Stimulated activated CD4-positive, alpha-beta T cell treated with anti-CD3 and anti-CD28 coated beads, Interleukin-15, amount 100 ng/mL, for 1 hour (primary cell): ENCODE measurements around the gene SMG6.

ENCODE experiments used
- DNase-seq, 2 donors: peaks; one replicate each; pipeline ENCODE4 v3.0.0-alpha.2; 2020; ENCODE audit warnings: low read depth in 1 of 2, low spot score in 1 of 2

The SMG6 gene

DNA sequence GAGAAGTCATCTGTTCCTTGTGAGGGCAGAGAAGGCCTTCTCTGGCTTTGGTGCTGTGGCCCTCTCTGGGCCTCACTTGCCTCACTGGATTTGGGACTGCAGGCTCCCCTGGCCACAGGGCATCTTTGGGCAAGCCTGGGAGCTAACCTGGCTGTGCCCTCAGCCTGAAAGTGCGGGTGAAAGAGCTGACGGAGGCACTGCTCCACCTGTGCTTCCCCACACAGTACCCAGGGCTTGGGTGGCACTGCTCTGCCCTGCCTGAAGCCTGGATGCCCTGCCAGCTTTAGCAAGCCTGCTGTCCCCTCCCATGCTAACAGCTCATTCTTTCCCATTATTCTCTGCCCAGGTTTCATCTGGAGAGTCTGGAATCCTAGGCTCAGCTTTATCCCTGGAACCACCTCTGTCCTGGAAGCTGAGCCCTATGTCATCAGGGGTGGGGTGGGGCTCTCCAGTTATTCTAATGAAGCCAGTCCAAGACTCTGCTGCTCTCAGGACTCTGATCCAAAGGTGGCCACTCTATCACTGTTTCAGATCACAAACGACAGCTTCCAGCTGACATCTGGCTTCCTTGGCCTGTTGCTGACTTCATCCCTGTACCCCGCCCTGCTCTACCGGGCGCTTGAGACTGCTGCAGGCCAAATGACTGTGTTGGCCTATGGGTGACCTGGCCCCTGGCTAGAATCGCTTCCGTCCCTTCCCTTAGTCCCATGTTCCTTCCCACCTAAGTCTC is 219.4 kb downstream of the SMG6 start:
- DNase-seq = no peak

DNA sequence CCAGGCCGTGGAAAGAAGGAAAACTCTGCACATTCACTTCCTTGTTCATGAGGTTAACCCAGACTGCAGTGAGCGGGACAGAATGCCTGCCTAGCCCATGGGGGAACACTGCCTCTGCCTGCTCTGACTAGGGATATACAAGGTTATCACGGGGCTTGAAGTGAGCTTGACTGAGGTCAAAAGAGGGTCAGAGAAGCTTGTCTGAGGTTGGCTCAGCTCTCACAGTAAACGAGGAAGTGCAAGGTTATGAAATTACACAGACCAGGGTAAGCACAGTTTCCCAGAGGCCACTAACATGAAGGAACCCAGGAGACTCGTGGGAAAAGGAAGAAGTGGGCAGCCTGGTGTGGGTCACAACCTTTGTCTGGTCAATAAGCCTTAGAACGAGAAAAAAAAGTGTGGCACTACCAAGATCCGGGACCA is 220.0 kb downstream of the SMG6 start:
- no peak for DNase-seq

DNA sequence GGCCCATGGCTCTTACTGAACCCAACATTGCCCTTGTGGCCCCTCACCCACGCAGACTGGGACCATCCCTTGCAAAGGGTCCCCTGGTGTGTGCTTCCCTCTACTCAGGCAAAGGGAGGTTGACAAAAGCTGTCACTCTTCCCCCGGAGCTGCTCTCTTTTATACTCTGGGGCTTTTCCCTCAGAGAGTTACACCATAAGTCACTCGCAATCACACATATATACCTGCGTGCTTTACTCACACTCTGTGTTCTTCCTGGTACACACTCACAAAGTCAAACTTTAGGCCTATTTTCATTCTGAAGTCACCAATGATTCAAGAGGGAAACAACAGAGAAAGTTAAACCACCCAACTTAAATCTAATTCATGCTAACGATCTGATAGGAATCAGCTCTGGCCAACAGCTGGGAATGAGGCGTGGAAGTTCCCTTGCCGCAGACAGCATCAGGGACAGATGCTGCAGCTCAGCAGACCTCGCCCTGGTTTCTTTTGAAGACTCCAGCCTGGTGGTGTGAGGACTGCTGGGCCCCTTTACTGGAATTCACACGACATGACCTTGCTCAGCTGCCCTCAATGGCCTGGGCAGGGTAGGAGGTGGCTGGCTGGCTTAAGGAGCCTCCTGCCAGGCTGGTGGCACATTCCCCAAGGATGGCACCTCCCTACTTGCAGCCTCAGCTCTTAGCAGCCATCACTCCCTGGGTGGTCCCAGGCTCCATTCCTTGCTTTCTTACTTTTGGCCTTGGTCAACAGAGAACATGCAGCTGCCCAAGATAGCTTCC is 221.4 kb downstream of the SMG6 start:
- DNase-seq = no peak

DNA sequence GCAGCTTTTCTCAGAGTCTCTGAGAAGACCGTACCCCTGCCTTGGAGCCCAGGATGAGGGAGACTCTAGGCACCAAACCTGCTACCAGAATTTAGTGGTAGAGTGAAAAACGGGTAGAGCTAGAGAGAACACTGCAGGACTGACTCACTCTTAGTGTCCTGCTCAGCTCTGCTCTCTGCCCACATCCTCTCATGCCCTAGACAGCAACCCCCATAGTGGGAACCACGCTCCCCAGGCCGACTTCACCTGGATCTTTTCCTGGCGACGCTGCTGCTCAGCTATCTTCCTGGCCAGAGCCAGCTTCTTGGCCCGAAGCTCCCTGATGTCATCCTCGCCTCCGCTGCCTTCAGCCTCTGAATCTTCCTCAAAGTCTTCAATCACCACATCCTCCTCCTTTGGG is 222.0 kb downstream of the SMG6 start:
- no peak for DNase-seq

DNA sequence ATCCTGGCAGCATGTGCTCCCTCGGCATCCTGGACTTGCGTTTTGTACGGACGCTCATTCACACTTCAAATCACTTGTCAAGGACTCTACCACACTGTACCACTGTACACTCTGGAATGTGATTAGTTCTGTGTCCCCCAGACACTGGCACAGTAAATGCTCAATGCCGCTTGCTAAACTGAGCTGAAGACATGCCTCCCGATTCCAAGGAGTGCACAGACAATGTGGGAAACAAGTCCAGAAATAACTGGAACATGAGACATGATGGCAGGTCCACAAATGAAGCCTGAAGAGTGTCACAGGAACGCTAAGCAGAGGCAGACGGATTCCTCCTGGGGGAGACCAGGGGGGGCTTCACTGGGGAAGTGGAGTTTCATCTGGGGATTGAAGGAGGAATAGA is 226.5 kb downstream of the SMG6 start:
- no peak for DNase-seq

DNA sequence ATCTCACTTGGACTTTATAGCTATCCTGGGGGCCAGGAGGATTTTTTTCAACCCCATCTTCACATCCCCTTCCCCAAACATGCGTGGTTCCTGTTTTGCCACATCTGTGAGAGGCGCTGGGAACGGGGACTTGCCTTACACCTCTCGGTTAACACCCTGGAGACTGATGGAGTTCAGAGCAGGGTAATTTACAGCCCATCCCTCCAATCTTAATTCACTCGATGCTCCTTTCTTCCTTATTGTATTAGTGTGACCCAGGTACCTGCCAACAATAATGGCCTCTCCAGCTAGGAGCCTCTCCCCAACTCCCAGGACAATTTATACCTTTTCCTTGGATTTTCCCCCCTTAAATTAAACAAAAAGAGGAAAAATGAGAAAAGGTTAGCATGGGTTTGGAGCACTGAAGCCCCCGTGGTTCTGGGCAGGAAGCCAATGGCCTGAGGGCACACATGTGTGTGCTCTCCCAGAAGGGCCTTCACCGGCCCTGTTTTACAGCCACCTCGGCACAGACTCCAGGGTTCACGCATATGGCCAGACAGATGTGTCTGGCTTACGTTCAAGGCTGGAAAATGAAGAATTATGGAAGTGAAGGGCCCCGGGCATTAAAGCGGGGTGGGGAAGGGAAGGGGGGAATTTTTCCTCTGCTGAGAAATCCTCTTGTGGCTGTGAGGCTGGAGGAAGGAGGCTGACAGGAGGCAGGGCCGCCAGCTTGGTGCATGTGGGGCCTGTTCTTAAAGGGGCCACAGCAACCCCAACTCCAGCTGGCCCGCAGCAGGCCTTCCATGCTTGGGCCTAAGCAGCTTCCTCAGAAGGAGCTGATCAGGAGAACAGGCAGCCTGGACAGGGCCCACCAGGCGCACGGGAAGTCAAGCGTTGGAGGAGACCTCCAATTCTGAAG is 227.2 kb downstream of the SMG6 start:
- DNase-seq = no peak

DNA sequence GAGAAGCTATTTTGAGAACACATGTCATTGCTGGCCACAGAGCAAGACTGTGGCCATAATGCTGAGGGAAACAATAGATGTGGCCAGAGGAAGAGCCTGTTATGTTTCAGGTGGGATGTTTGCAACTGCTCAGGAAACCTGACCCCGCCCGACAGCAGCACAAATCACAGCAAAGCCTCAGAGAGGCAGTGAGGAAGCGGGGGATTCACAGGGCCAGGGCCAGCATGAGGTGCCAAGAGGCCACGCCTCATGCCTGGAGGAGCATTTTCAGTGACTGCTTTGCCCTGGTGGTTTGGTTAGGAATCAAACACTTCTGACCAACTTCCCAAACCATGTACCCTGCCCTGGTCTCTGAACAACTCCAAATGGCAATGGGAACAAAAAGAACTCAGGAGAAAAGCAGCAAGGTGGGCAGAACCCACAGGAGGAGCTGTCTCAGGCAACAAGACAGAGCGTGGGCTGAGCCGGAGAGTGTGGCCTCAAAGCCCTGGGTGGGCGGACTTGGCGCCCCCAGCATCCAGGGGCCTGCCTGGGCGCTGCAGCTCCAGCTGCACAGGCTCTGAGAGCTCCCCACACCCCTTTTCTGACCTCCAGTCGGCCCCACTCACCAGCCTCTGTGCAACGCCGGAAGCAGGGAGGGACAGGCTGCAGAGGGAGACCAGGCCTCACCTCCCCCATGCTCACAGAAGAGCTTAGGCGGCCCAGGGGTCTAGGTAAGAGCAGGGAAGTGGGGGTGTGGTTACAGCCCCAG is 228.1 kb downstream of the SMG6 start:
- DNase-seq = no peak

DNA sequence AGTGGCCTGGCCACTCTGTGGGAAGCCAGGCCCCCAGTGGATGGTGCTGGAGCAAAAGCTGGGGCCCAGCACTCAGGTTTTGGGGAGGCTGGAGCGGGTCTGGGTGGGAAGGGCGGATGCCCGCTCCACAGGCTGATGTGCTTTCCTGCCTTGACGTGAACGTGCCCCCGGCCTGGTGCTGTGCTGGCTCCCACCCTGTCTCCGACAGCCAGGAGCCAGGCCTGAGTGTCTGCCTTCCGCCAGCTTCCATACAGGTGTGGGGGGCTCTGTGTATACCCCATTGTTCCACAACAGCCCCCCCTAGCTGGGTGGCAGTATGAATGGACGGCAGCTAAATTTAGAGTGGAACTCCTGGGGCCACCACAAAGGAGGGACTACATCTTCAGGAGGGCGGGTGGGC is 228.7 kb downstream of the SMG6 start:
- no peak for DNase-seq

DNA sequence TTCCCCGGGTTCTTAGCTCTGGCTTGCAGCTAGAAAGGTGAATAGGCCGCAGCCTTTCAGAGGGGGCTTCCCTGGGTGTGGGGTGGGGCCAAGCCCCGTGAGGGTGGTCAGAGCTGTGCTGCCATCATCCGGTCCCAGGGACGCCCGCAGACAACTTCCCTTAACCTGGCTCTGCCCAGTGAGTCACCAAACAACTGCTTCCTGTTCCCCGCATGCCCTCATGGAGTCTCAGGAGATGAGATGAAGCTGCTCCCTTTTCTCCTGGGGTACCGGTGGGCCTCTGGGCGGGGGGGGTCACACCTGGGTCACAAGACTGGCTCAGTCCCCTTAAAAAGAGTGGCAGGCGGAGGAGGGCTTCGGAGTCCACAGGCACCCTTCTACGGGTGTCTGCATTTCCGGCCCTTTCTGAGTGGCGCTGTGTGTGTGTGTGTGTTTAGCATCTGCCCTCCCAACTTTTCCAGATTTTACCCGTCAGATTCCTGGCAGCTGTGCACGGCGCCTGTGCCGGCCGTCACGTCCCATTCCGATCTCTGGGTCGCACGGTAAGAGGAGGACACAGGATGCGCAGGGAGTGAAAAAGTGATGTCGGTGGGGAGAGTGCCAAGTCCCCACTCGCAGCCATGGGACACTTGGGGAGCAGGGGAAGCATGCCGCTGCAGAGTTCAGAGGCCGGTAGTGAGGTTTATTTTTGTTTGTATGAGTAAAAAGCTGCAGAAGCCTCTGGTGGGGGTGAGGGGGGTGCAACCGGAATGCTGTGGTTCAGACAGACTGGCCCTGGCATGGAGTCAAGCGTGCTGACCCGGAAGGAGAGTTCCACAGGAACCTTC is 231.9 kb downstream of the SMG6 start:
- DNase-seq = no peak

DNA sequence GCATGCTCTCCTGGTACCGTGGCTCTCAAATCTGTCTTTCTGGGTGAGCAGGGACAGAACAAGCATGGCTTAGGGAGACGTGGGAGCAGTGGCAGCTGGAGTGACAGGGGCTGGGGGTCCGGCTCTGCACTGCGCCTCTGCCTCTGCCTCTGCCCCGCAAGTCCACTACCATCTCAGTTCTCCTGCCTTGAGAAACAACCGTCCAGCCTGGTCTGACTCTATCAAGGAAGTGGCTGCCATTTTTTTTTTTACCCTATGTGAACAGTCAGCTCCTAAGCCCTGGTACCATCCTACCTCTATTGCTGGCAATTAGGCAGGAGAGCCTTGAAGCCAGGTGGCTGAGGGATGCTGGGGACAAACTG is 232.6 kb downstream of the SMG6 start:
- DNase-seq = no peak

DNA sequence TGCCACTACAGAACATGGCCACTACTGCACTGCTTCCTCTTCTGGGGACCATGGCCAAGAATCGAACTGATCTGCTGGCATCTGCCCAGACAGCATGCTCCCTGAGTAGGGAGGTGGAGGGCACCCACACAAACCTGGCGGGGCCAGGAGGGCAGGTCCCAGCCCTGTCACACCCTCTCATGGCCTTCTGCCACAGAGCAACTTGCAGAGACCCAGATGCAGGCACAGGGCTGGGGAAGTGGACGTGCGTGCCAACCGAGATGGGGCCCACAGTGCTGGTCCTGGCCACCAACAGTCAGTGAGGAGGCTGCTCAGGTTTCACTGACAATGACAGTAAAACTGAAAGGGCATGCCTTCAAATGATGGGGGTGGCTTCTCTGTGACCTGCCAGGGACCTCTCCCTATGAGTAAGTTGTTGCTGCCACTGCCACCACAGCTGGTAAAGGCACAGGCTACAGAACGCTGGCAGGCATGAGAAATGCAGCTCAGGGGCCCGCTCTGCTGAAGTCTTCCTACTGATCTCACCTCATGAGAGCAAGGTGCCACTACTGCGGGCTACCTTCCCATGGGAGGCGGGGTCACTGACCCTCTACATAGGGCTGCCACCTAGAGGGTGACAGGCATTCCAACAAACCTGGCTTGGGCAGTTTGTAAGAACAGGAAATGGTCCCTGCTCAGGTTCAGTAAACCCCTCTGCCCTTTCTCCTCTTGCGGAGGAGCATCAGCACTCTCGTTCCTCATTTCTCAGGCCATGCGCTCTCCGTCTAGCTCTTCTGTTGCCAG is 233.2 kb downstream of the SMG6 start:
- no peak for DNase-seq

DNA sequence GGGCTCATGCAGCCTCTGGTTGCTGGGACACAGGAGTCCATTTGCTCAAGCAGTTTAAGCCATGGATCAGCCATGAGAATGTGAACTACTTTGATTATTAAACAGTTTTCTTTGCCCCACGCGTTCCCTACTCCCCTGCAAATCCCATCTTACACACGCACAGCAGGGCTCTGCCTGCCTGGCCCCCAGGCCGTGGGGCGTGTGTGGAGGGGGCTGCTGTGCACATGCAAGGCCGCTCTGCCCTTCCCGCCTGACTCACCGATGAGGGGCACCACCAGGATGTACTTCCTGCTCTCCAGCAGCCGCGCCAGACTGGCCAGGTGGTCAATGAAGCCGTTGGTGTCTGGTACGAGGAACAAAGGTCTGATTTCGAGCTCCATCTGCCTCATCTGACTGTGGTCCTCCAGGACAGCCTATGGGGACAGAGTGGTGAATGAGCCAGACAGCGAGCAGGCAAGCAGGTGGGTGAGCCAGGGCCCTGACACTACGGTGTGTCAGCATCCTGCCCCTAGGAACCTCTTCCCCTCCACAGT is 235.0 kb downstream of the SMG6 start:
- no peak for DNase-seq

DNA sequence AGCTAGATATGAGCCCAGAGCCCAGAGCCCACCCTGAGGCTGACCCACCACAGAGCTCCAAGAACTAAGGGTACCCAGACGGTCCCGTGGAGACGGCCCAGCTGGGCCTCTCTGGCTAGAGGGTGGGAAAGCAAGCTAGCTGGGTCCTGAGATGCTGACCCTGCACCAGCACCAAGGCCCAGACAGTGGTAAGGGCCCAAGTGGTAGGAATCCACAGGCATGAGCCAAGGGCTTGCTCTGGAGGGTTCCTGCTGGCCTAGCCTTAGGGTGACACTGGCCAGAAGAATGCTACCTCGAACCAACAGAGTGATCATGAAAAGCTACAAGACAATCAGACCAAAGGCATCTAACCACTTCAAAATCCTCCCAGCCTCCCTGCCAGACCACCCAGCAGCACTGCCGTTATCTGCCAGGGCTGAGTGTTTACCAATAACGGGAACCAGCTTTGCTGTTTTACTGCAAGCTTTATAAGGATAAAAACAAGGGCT is 235.5 kb downstream of the SMG6 start:
- DNase-seq = no peak

DNA sequence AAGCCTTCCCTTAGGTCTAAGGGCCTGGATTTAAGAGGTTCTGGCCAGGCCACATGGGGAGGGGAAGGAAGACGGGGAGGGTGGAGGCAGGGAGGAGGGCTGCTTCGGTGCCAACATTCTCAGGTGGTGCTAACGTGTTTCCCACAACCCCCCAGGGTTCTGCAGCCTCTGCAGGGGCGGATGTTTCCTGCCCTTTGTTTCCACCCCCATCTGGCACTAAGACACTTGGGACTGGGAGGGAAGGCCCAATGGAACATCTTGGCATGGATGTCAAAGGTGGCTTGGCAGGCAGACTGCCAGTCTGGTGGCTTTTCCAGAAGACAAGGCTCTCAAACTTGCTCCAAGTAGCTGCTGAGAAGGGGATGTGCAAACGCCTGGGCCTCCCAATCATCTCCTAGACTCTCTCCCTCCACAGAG is 236.0 kb downstream of the SMG6 start:
- DNase-seq = no peak

DNA sequence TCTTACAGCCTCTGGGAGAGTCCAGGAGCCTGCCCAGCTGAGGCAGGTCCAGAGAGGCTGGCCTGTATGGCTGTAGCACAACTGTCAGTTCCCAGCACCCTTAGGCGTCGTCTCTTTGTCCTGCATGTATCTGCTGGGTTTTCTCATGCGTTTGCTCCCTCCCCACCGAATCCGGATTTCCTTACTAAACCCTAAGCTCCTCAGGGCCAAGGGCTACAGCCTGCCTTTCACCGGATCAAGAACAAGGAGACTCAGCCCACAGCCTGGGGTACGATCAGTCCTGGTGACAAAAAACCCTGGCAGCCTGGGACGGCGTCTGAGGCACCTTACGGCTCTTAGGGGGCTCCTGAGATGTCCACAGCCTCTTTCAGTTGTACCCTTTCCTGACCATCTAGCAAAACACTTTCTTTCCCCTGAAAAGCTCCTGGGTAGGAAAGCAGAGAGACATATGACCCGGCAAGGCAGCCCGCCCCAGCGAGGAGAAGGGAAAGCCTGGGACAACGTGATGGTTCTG is 236.5 kb downstream of the SMG6 start:
- no peak for DNase-seq

DNA sequence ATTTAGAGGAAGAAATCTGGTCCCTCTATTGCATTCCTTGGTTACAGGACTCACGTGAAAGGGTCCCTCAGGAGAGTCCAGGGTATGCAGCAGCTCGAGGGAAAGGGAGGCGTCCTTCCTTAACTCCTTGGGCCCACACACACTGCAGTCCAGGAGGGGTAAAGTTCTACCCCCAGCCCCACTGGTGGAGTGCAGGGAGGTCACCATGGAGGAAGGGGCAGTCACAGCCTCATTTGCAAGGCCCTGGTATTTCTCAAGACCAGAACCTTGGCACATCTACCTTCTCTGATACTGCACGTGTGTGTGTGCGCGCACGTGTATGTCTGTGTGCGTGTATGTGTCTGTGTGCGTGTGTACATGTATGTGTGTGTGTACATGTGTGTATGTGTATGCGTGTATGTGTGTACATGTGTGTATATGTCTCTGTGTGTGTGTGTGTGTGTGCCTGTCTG is 237.6 kb downstream of the SMG6 start:
- no peak for DNase-seq

DNA sequence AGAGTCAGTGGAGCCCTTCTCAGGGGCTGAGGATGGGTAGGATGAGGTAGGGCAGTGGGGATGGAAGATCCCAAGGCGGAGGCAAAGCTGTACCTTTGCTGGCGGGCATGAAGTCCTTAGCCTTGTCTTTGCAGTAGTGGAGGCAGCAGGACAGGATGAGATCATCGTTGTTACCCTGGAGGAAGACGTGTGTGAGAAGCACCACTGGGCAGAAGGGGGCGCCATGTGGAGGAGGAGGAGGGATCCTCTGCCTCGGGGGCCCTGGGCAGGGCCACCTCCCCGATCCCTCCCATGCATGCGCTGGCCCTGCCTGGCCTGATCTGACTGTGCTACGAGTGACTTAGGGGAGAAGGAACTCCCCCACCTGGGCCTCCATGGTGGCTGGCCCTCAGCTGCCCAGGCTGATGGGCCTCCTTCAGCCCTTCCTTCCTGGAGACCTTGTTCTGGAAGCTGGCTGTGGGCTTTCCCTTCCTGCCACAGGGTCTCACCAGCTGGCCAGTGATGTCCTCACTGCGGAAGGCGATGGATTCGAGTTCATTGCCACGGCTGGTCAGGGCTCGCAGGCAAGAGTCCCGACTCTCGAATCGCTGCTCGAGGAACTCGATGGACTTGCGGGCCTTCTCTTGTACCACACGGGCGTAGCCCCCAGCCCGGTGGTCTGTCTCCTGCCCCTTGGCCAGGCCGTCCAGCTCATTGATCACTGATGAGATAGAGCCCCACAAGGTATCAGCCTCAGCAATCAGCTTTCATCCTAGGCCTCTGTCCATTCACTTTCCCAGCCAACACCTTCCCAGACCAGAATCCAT is 238.4 kb downstream of the SMG6 start:
- DNase-seq = peak in 1 of 2 donors; percentile 50

DNA sequence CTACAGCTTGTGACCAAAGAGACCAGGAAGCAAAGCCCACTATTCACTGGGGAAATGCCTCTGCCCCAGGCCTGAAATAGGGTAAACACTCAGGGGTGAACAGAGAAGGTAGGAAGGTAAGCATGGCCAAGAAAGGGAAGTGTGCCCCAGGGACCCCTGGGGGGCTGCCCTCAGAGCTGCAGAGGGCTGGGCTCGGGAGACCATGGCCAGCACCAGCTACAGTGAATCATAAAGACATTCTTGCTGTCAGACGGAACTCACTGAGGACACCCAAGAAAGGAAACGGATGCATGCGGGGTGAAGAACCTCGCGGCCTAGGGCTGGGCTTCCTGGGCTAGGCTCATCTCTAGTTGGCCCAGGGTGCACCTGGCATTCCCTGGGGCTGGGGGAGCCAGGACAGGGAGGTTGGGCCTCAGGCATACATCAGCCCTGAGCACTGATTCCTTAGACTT is 239.0 kb downstream of the SMG6 start:
- DNase-seq = no peak
